ENCODE results near the gene PDE4D.

Gene PDE4D

GRCh38 chr5:59732806-59733205, 160.7 kb downstream of the PDE4D start:
- FAIRE-seq: no peak

DNA sequence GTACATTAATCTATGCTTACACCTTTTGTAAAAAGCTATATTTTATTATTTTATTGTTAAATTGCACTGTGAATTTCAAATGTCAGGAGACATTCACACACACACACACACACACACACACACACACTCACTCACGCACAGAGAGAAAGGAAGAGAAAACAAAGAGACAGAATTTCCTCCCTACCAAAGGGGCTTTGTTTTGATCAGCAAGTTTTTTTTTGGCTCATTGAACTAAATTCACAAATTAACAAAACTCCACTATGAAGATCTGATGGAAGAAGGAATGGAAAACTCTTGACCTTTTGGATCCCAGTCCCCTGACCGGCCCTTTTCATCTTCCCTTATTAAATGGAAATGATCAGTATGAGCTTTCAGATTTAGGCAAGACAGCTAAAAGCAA, 161.2 kb downstream of the PDE4D start:
- FAIRE-seq: no peak

DNA sequence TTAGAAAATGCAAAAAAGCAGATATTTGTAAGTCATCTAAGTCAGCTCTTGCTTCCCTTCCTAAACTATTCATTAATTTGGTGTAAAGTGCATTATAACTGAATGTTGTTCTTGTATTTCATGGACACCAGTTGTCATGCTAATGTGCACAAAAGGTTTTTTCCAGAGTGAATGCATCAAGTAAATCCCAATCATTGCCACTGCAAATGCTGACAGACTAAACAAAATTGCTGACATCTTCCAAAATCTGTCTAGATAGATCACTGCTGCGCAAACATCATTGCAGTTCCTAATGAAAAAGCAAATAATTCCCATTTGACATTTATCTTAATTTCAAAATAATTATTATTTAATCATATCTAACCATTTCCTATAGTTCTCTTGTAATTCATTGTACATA, 161.7 kb downstream of the PDE4D start:
- no peak for FAIRE-seq

DNA sequence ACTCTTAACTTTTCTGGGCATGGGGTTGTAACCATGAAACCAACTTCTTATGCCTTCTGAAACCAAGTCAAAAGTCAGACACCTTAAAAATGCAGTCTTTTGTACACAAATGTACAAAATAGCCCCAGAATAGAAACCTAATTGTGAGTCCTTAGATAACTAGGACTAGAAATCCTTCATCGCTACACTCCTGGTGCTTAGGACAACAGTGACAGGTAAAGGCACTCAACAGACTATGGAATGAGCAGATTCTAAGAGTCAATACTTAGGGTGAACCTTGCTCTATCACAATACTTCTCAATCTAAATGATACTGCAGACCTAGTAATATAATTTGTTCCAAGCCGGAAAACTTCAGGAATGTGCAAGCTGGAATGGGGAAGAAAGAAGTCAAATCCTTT, 163.7 kb downstream of the PDE4D start:
- no peak for FAIRE-seq

DNA sequence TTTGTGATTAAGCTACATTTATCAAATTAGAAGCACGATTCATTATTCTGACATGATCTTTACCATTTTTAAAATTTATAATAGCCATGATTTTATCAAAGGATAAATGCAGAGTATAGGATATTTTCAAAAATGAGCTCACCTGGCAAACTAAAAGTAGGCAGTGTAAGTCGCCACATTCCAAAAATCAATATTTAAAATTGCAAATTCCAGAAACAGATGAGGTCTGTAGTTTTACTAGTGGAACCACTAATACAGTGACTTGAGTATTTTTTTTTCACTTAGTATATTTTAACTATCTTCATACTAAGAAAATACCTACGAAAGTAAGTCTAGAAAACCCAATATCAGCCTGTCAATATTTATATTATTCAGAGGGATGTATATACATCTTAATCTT, 164.2 kb downstream of the PDE4D start:
- FAIRE-seq: no peak

DNA sequence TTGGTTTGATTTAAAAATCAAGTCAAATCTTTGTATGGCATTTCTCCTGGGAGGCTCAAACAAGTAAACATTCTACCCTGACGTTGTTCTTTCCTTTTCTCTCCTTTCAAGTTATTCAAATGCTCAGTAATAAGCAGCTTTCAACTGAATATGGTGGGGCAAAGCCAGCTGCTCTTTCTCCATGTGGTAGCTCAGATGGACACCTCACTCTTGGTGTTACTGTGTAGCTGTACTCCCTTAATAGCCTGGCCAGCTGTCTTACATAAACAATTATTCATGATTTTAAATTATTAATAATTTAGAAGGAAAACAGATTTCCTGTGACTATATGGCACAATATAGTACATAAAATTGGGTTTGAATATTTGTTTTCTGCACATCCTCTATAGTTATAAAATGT, 165.2 kb downstream of the PDE4D start:
- no peak for FAIRE-seq

DNA sequence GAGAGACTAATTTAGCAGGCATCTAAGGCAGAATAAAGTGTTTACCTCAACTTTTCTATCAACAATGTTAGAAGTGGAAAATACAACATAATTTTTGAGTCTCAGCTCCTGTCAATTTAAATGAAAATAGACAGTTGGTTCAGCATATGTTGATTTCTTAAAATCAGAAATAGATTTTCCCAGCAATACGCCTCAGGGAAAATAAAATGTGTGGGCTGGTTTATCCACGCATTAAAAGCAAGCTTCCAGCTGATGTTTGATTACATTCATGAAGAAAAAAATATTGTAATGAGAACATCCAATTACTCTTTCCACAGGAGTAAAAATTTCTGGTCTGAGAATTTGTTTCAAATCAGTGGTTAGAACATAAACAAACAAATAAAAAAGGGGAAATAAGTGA, 166.3 kb downstream of the PDE4D start:
- no peak for FAIRE-seq

DNA sequence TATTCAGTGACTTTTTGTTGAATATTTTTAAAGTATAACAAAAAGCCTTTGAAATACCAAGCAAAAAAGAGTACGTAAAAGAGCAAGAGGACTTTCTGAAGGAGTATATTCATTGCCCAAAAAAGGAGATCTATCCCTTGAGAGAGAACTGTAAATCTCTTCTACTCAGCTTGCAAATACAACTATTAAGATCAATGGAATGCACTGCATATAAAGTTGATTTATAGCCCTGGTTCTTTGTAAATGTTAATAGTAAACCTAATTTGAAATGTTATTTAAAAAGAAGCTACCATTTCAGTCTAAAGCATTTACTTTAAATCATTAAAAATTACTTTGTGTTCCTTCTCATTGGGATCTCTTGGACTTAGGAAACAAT, 168.1 kb downstream of the PDE4D start:
- FAIRE-seq: peak; percentile 48

DNA sequence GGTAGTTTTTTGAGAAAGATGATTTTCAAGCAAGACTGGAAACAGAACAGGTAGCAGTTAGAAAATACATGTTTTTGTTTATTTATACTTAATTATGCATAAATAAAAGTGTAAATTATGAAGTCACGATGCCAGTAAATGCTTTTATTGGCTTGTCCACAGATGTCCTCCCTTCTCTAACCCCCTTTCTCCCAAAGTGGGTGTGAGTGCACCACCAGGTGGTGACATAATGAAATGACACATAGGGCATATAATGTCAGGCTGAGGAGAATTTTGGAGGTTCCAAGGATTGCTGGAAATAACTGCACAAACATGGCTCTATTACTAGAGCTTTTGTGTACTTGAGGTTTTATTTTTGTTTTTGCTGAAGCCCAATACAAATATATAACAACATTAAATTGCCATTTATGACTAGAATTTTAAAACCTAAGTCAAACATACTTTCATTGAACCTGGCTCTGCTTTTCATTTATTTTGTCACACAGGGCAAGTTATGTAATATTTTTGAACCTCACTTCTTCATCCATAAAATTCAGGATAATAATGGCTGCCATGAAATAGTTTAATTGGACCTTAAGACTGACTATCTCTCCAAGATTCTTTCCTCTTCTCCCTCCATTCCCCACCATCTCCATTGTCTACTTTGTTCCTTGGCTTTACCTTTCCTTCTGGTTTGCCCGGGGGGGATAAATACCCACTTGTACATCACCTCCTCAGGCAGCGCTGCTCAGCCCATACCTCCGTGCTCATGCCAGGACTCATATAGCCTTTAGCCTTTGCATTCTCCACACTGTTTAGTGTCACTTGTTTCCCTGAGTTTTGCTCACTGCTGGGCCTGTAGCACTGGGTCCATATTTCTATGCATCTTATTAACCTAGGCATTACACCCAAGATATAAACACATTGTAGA, 168.8 kb downstream of the PDE4D start:
- peak; percentile 84 for FAIRE-seq

GRCh38 chr5:59722874-59723273, 170.7 kb downstream of the PDE4D start:
- no peak for FAIRE-seq

GRCh38 chr5:59721741-59722140, 171.8 kb downstream of the PDE4D start:
- no peak for FAIRE-seq

GRCh38 chr5:59720063-59720462, 173.5 kb downstream of the PDE4D start:
- FAIRE-seq: no peak

DNA sequence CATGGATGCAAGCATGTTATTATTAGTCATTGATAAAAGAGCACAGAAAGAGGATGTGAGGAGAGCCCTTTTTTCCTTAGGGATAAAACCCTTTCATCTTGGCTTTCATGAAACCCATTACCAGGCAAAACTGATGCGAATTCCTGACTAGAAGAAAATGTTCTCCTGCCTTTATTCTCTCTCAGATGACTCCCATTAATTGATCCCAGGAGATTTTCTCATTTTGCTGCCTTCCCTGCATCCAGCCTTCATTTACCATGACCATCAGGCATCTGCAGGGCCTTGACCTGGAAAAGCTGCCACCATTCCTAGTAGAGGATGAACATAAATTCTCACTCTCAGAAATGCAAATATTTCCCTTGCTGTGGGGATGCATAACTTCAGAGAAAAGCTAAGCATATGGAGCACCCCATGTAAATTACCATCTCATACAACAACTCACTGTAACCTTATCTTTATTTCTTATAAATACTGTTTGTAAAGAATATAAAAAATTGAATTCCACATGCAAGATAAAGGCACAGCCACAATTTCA, 176.5 kb downstream of the PDE4D start:
- FAIRE-seq: no peak

- no peak for FAIRE-seq
Observed at GRCh38 chr5:59716029-59716428, 177.5 kb downstream of the PDE4D start.

DNA sequence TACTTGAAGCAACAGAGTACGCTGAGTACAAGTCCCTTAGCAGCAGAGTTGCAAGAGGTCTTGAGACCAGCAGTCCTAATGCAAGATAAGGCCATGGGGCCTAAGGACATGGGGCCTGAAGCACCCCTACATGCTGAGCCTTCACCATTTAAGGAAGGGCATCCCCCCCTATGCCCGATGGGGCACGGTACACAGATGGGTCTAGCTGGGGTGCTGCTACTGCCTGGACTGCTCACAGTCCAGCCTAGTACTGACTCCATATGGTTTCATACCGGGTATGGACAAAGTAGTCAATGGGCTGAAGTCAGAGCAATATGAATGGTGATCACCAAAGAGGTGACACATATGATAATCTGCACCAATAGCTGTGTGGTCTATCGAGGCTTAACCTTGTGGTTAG, 178.3 kb downstream of the PDE4D start:
- FAIRE-seq: no peak

DNA sequence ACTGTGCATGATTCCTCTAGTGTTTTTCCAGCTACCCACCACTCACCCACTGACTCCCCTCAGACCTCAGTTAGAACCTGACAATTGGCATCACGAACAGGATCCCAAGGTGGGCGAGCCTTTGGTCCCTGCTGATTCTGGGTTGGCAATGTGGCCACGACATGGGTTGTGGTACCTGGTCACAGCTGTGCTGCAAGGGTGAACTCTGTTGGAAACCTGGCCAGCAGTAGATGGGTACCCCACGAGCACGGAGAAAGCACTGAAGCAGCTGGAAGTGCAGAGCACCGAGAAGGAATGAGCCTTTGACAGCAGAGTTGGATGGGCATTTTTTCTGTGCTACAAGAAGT, 180.1 kb downstream of the PDE4D start:
- no peak for FAIRE-seq

- no peak for FAIRE-seq
Observed at GRCh38 chr5:59712836-59713497, 180.6 kb downstream of the PDE4D start.

DNA sequence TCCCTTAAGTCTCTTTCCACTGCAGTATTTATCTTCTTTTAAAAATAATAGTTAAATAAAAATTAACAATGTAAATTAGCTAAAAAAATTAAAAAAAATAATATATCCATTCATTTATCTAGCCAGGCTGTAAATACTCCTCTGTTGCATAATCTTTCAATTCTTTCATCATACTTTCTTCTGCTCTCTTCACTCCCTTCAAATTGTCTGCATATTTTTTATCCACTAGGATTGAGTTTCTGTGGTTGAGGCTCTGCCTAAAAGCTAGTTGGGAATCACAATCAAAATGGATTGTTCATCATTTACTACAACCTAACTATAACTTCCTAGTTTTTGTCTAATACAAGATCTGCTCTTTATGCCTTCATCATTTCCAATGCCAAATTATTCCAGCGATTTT, 182.2 kb downstream of the PDE4D start:
- no peak for FAIRE-seq

GRCh38 chr5:59709846-59710245, 183.7 kb downstream of the PDE4D start:
- no peak for FAIRE-seq

DNA sequence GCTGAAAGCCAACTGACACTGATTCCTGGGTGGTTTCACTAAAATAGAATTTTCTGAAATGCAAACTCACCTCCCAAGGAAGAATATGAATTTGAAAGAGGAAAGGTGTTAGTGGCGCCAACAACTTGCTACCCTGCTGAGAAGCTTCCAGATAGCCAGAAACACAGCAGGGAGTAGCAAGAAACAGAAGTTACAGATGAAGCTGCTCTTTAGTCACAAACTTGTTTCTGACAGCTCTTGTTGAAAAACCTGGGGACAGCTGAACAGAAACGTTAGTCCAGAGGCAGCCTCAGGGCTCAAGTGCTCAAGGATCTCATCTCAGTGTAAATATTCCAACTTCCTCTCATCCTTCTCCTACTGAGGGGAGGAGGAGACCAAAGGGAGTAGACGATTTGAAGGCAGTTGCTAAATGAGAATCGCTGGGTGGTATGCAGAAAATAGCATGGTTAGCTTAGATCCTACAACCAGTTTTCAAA, 184.1 kb downstream of the PDE4D start:
- no peak for FAIRE-seq

DNA sequence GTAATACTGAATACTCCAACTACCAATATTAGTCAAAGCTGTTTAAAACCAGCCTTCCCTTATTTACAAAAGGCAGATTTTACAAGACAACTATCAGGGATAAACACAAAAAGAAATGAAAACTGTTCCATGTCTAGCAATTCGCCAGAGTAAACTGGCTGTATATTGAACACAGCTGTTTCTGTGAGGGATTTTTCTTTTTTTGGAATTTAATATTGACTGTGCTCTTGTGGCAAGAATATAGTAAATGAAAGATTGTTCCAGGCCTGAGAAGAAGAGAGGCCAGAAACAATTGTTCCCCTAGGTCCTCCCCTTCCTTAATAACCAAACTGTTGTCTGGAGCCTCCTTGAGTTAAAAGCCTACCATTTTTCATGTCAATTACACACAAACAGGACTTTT, 188.6 kb downstream of the PDE4D start:
- no peak for FAIRE-seq

DNA sequence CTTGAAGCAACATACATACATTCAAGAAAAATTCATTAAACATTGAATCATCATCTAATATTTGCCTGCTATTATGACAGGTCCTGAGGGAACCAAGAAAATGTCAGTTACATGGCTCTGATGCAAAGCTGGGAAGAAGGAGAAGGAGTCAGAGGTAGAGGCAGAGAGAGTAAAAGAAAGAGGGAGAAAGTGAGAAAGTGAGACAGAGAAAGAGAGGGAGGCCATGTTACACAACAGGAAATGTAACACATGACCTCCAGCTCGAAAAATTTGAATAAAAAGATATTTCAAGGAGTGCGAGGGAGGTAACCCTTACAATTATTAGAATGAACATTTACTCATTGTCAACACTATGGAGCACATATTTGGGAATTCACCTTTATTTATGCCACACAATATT, 189.7 kb downstream of the PDE4D start:
- FAIRE-seq: no peak

GRCh38 chr5:59698207-59699178, 195.0 kb downstream of the PDE4D start:
- no peak for FAIRE-seq

Measured in TTC549 (cell line).